Measurements from ENCODE around the gene LRP8.

LRP8 gene

DNA sequence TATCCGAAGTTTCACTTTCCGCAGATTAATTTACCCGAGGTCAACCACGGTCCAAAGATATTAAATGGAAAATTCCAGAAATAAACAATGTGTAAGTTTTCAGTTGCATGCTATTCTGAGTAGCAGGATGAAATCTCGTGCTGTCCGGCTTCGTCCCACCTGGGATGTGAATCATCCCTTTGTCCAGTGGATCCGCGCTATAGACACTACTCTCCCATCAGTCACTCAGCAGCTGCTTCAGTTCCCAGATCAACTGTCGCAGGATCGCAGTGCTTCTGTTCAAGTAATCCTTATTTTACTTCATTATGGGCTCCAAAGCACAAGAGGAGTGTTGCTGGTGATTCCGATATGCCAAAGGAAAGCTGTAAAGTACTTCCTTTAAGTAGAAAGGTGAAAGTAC, 8.3 kb upstream of the LRP8 start:
- H3K4me1 ChIP-seq (ENCODE audit: control insufficient read depth in 1 of 2, insufficient read depth in 2 of 2, low read length in 2 of 2) = no peaks in the 10 kb centered on the region
- H3K27me3 ChIP-seq (ENCODE audit: low read depth, low read length) = no peaks in the 10 kb centered on the region
- H3K36me3 ChIP-seq (ENCODE audit: control insufficient read depth in 1 of 2, insufficient read depth in 2 of 2, low read length in 2 of 2) = no peaks in the 10 kb centered on the region
- no peak overlapping the region for H3K27ac ChIP-seq (ENCODE audit: low read length)
- H3K4me3 ChIP-seq (ENCODE audit: low read depth in 1 of 2, low read length in 2 of 2) = no peak overlapping the region
- H3K9me3 ChIP-seq (ENCODE audit: control insufficient read depth in 1 of 2, low read length in 2 of 2) = no peaks in the 10 kb centered on the region

DNA sequence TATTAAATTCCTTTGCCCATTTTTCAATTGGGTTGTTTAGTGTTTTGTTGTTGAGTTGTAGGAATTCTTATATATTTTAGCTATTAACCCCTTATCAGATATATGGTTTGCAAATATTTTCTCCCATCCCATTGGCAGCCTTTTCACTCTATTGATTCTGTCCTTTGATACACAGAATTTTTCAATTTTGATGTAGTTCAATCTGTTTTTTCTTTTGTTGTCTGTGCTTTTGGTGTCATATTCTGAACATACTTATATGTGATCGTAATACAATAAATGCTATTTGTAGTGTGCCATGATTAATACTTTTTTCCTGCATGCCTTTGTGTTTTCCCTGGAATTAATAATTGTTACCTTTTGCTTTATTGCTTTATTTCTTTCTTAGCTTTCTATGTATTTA, 7.8 kb upstream of the LRP8 start:
- Histone ChIP-seq H3K4me1 (ENCODE audit: control insufficient read depth in 1 of 2, insufficient read depth in 2 of 2, low read length in 2 of 2) (no peaks in the 10 kb centered on the region), H3K36me3 (ENCODE audit: control insufficient read depth in 1 of 2, insufficient read depth in 2 of 2, low read length in 2 of 2) (no peaks in the 10 kb centered on the region), H3K9me3 (ENCODE audit: control insufficient read depth in 1 of 2, low read length in 2 of 2) (no peaks in the 10 kb centered on the region), H3K27me3 (ENCODE audit: low read depth, low read length) (no peaks in the 10 kb centered on the region), H3K4me3 (ENCODE audit: low read depth in 1 of 2, low read length in 2 of 2) (no peak overlapping the region), H3K27ac (ENCODE audit: low read length) (no peak overlapping the region)

DNA sequence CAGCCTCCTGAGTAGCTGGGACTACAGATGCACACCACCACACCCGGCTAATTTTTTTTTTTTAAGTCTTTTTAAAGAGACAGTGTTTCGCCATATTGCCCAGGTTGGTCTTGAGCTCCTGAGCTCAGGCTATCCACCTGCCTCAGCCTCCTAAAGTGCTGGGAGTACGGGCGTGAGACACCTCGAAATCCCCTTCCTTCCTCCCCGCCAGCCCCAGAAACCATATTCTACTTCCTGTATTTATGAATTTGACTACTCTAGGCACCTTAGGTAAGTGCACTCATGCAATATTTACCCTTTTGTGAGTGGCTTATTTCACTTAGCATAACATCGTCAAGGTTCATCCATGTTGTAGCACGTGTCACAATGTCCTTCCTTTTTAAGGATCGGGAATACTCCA, 6.9 kb upstream of the LRP8 start:
- H3K27ac ChIP-seq (ENCODE audit: low read length) = no peak overlapping the region
- H3K4me3 ChIP-seq (ENCODE audit: low read depth in 1 of 2, low read length in 2 of 2) = no peak overlapping the region
- H3K4me1 ChIP-seq (ENCODE audit: control insufficient read depth in 1 of 2, insufficient read depth in 2 of 2, low read length in 2 of 2) = no peaks in the 10 kb centered on the region
- H3K36me3 ChIP-seq (ENCODE audit: control insufficient read depth in 1 of 2, insufficient read depth in 2 of 2, low read length in 2 of 2) = no peaks in the 10 kb centered on the region
- no peaks in the 10 kb centered on the region for H3K27me3 ChIP-seq (ENCODE audit: low read depth, low read length)
- H3K9me3 ChIP-seq (ENCODE audit: control insufficient read depth in 1 of 2, low read length in 2 of 2) = no peaks in the 10 kb centered on the region

DNA sequence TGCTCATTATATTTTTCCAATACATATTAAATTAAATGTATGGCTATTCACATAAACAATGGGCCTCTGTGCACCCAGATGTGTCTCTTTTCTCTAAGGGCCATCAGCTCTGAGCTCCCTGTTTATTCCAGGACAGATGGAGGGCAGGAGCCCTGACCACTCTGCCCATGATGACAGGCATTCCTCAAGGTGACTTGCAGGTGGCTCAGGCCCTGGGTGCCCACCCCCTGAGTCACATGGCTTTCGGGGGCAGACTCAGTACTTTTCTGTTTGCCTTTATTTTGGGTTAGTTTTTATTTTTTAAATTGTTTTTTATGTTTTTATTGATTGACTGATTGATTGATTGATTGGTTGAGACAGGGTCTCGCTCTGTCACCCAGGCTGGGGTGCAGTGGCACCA, 6.4 kb upstream of the LRP8 start:
- H3K27me3 ChIP-seq (ENCODE audit: low read depth, low read length) = no peaks in the 10 kb centered on the region
- H3K36me3 ChIP-seq (ENCODE audit: control insufficient read depth in 1 of 2, insufficient read depth in 2 of 2, low read length in 2 of 2) = no peaks in the 10 kb centered on the region
- no peaks in the 10 kb centered on the region for H3K9me3 ChIP-seq (ENCODE audit: control insufficient read depth in 1 of 2, low read length in 2 of 2)
- no peak overlapping the region for H3K27ac ChIP-seq (ENCODE audit: low read length)
- H3K4me1 ChIP-seq (ENCODE audit: control insufficient read depth in 1 of 2, insufficient read depth in 2 of 2, low read length in 2 of 2) = no peaks in the 10 kb centered on the region
- H3K4me3 ChIP-seq (ENCODE audit: low read depth in 1 of 2, low read length in 2 of 2) = no peak overlapping the region

DNA sequence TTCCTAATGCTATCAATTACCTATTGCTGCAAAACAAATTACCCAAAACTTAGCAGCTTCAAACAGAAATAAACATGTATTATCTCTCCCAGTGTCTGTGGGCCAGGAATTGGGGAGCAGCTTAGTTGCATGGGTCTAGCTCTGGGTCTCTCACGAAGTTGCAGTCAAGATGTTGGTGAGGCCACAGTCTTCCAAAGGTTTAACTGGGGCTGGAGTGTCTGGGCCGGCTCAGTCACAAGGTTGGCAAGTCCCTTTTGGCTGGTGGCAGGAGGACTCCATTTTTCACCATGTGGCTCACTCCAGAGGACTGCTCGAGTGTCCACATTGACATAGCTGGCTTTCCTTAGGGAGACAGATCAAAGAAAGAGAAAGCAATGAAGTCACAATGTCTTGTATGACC, 5.0 kb upstream of the LRP8 start:
- no peak overlapping the region for H3K4me3 ChIP-seq (ENCODE audit: low read depth in 1 of 2, low read length in 2 of 2)
- H3K4me1 ChIP-seq (ENCODE audit: control insufficient read depth in 1 of 2, insufficient read depth in 2 of 2, low read length in 2 of 2) = peaks cover 0 to 5% of the 10 kb centered on the region in 2 donors
- H3K27me3 ChIP-seq (ENCODE audit: low read depth, low read length) = no peaks in the 10 kb centered on the region
- no peaks in the 10 kb centered on the region for H3K9me3 ChIP-seq (ENCODE audit: control insufficient read depth in 1 of 2, low read length in 2 of 2)
- no peak overlapping the region for H3K27ac ChIP-seq (ENCODE audit: low read length)
- H3K36me3 ChIP-seq (ENCODE audit: control insufficient read depth in 1 of 2, insufficient read depth in 2 of 2, low read length in 2 of 2) = no peaks in the 10 kb centered on the region

DNA sequence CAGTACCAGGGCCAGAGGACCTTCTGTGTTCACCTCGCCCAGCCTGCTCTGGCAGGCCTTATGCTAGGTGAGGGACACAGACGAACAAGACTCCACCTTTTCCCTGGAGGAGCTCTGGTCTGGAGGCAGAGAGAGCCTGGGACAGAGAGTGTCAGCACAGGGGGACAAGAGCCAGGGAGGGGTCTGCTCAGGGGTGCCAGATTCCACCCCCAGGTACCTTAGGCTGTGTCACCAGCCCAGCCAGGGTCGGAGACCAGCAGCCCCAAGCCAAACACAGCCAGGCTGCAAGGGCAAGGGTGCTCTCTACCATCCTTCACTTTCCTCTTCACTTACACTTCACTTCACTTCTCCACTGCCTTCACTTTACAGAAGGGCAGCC, 4.3 kb upstream of the LRP8 start:
- H3K36me3 ChIP-seq (ENCODE audit: control insufficient read depth in 1 of 2, insufficient read depth in 2 of 2, low read length in 2 of 2) = no peaks in the 10 kb centered on the region
- no peaks in the 10 kb centered on the region for H3K9me3 ChIP-seq (ENCODE audit: control insufficient read depth in 1 of 2, low read length in 2 of 2)

DNA sequence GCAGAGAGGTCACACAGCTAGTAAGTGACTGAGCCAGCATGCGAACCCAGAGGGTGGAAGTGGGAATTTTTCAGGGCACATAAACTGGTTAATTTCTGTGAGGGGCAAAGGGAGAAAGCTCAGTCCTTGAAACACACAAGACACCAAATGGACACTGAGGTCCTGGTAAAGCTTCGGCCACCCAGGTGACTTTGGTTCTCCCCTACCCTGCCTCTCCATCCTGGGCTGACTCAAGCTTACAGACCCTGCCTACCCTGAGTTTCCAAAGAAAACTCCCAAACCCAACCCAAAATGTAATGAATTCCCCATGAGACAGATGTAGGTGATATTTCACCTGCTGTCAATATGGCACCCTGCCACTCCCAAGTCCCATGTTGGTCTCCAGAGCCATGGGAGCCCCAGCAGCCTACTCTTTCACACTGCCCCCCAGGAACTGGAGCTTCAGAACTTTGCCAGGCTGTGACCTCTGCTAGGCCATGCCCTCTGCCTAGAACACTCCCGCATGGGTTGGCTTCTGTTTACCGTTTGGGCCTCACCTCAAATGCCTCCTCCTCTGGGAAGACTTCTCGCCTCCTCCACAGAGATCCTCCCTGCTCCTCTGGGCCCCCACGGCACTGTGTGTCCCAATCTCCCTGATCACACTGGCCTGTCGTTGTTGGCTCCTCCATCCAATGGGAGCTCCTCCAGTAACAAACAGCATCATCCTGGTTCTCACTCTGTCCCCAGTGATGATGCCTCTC, 3.7 kb upstream of the LRP8 start:
- Histone ChIP-seq H3K4me3 (ENCODE audit: low read depth in 1 of 2, low read length in 2 of 2) (no peak overlapping the region), H3K9me3 (ENCODE audit: control insufficient read depth in 1 of 2, low read length in 2 of 2) (no peaks in the 10 kb centered on the region), H3K27me3 (ENCODE audit: low read depth, low read length) (no peaks in the 10 kb centered on the region), H3K36me3 (ENCODE audit: control insufficient read depth in 1 of 2, insufficient read depth in 2 of 2, low read length in 2 of 2) (no peaks in the 10 kb centered on the region), H3K27ac (ENCODE audit: low read length) (no peak overlapping the region), H3K4me1 (ENCODE audit: control insufficient read depth in 1 of 2, insufficient read depth in 2 of 2, low read length in 2 of 2) (peaks cover 0 to 14% of the 10 kb centered on the region in 2 donors)

More for the DNA sequence above, 4.3 kb upstream of the LRP8 start:
- no peaks in the 10 kb centered on the region for H3K27me3 ChIP-seq (ENCODE audit: low read depth, low read length)
- peaks cover 0 to 8% of the 10 kb centered on the region in 2 donors for H3K4me1 ChIP-seq (ENCODE audit: control insufficient read depth in 1 of 2, insufficient read depth in 2 of 2, low read length in 2 of 2)
- H3K27ac ChIP-seq (ENCODE audit: low read length) = no peak overlapping the region
- H3K4me3 ChIP-seq (ENCODE audit: low read depth in 1 of 2, low read length in 2 of 2) = no peak overlapping the region

DNA sequence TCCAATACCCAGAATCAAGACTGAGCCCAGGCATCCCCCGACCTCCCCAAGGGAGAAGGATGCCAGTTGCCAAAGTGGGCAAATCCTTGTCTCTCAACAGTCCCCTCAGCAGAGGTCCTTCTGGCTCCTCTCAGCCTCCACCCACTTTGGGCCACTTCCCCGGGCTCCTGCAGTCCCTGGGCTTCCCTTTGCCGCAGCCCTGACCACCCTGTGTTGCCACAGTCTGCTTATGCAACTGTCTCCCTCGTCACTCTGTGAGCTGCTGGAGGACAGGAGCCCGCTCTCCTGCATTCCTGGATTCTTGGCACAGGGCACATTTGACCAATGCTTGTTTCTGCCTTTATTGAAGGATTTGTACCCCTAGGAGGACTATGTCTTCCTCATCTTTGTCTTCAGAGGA, 2.9 kb upstream of the LRP8 start:
- Histone ChIP-seq H3K9me3 (ENCODE audit: control insufficient read depth in 1 of 2, low read length in 2 of 2) (no peaks in the 10 kb centered on the region), H3K4me1 (ENCODE audit: control insufficient read depth in 1 of 2, insufficient read depth in 2 of 2, low read length in 2 of 2) (peaks cover 0 to 20% of the 10 kb centered on the region in 2 donors), H3K27me3 (ENCODE audit: low read depth, low read length) (no peaks in the 10 kb centered on the region), H3K27ac (ENCODE audit: low read length) (no peak overlapping the region), H3K36me3 (ENCODE audit: control insufficient read depth in 1 of 2, insufficient read depth in 2 of 2, low read length in 2 of 2) (no peaks in the 10 kb centered on the region), H3K4me3 (ENCODE audit: low read depth in 1 of 2, low read length in 2 of 2) (no peak overlapping the region)

DNA sequence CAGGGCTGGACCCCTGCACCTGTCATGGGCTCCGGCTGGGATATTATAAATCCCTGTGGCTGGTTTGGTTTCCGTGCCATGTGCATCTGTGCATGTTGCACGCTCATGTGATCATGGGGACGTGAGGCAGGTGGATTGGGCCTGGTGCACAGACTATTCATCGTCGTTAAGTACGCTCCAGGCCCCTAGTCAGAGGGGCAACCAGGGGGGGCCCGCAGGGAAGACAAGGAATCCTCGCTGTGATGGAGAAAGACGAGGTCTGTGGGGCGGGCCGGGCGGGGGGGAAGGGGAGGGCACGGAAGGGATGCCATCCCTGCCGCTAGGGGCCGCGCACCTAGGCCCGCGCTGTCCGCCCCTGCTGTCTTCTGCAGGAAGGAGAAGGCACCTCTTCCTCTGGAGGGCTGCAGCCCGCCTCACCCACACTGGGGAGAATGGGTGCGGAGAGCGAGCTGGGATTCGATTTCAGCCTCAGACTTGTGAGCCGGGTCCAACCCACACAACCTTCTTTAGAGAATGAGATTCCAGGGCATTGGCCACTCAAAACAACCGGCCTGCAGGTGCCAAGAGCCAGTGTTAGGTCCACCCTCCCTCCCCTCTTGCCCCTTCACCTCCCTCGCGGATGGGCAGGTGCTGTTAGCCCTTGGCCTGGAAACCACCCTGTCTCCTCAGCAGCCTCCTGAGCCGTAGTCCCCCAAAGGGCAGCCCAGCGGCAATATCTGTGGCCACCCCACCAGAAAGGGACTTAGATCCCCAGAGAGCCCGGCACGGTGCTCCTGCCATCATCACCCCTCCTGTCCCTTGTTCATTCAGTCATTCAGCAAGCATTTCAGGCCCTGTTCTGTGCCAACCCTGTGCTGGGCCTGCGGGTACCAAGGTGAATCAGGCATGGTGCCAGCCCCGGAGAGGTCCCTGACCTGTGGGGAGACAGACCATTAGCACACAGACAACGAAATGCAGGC, 950 bp upstream of the LRP8 start:
- Histone ChIP-seq H3K27ac (ENCODE audit: low read length) (no peak overlapping the region), H3K4me1 (ENCODE audit: control insufficient read depth in 1 of 2, insufficient read depth in 2 of 2, low read length in 2 of 2) (peaks cover 0 to 25% of the 10 kb centered on the region in 2 donors), H3K4me3 (ENCODE audit: low read depth in 1 of 2, low read length in 2 of 2) (peak overlapping the region in 1 of 2 donors; percentile 51), H3K27me3 (ENCODE audit: low read depth, low read length) (no peaks in the 10 kb centered on the region), H3K36me3 (ENCODE audit: control insufficient read depth in 1 of 2, insufficient read depth in 2 of 2, low read length in 2 of 2) (no peaks in the 10 kb centered on the region), H3K9me3 (ENCODE audit: control insufficient read depth in 1 of 2, low read length in 2 of 2) (no peaks in the 10 kb centered on the region)

DNA sequence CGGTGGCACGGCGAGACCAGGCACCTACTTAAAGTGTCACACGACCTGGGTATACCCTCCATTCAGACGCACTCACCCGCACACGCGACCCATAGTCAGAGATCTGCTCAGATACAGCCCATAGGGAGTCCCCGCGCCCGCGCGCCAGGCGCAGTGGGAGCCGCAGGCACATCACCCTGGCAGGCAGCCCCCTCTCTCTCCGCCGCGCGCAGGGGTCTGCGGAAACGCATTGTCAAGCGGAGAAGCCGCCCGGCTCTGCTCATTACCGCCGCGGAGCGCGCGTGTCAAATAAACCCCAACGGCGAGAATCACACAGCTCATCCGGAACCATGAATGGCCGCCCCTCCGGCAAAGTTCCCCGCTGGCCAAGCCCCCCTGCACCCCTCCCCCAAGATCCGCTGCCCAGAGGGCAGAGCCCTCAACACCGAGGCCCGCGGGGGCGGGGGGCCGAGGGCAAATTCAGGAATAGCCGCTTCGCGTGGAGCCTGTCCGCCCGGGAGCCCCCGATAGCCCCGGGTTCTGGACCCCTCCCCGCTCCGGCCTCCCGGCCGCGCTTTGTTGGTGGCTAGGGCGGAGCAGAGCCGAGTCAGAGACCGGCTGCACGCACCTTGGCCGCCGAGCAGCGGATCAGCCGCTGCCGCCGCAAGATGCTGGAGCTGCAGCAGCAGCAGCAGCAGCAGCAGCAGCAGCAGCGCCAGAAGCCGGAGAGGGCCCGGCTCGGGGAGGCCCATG, 522 bp downstream of the LRP8 start:
- Histone ChIP-seq H3K9me3 (ENCODE audit: control insufficient read depth in 1 of 2, low read length in 2 of 2) (no peaks in the 10 kb centered on the region), H3K27ac (ENCODE audit: low read length) (no peak overlapping the region), H3K36me3 (ENCODE audit: control insufficient read depth in 1 of 2, insufficient read depth in 2 of 2, low read length in 2 of 2) (no peaks in the 10 kb centered on the region), H3K4me3 (ENCODE audit: low read depth in 1 of 2, low read length in 2 of 2) (peak overlapping the region; percentile 60 to 81), H3K4me1 (ENCODE audit: control insufficient read depth in 1 of 2, insufficient read depth in 2 of 2, low read length in 2 of 2) (peaks cover 0 to 25% of the 10 kb centered on the region in 2 donors), H3K27me3 (ENCODE audit: low read depth, low read length) (no peaks in the 10 kb centered on the region)

DNA sequence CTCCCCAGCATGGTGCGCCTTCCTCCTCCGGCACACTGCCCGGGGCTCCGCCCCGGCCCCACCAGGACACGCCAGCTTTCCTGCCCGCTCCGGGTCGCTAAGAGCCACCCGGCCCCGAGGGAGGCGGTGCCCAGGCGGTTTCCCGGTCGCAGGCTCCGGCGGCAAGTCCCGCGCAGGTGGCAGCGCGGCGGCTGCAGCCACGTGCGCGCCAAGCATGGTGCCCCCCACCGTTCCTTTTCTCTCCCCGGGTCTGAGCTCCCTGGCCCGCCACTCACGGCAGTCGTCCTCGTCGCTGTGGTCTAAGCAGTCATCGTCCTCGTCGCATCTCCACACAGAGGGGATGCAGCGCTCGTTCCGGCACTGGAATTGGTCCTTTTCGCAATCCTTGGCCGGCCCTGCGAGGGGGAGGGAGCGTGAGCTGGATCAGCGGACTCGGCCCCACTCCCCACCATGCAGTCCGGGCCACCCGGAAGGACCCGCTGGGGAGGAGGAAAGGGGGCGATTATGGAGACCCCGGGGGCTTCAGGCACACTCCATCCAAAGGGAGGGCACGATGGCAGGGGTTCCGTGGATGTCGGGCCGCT, 1.2 kb downstream of the LRP8 start:
- H3K9me3 ChIP-seq (ENCODE audit: control insufficient read depth in 1 of 2, low read length in 2 of 2) = no peaks in the 10 kb centered on the region
- no peaks in the 10 kb centered on the region for H3K27me3 ChIP-seq (ENCODE audit: low read depth, low read length)
- peaks cover 0 to 25% of the 10 kb centered on the region in 2 donors for H3K4me1 ChIP-seq (ENCODE audit: control insufficient read depth in 1 of 2, insufficient read depth in 2 of 2, low read length in 2 of 2)
- no peaks in the 10 kb centered on the region for H3K36me3 ChIP-seq (ENCODE audit: control insufficient read depth in 1 of 2, insufficient read depth in 2 of 2, low read length in 2 of 2)
- H3K4me3 ChIP-seq (ENCODE audit: low read depth in 1 of 2, low read length in 2 of 2) = peak overlapping the region; percentile 60 to 81
- H3K27ac ChIP-seq (ENCODE audit: low read length) = no peak overlapping the region

Data from muscle layer of duodenum (tissue), 2 donors.